B cell (primary cell): ENCODE data around the gene AMBRA1. TPM values are rescaled to one million over a fixed set of nuclear protein-coding genes. Genes with fewer than 3 reads are reported as not detected.

Source experiments
- ATAC-seq: fragments of 200-7000 bp; cut with Tn5 transposase; one replicate; pipeline ENCODE4 v1.10.0; 2021; ENCODE audit warnings: low read depth, mild to moderate bottlenecking, moderate number of reproducible peaks, moderate library complexity
- CTCF ChIA-PET: fragments of 350-600 bp; sonication (Branson Sonifier 250); formaldehyde crosslinking; loops from one replicate; lab custom pipeline; 2021; ENCODE audit warnings: antibody characterized with exemption, inconsistent platforms; lab: Charles Lee
- POLR2A ChIA-PET: fragments of 350-600 bp; sonication (Branson Sonifier 250); formaldehyde crosslinking; loops from one replicate; lab custom pipeline; 2021; ENCODE audit warnings: antibody characterized with exemption; lab: Charles Lee
- DNase-seq: peaks from one replicate; pipeline ENCODE4 v3.0.0; 2013
- H2AFZ ChIP-seq: 2 replicates; pipeline ENCODE4 v1.6.1; 2012; ENCODE audit warnings: mild to moderate bottlenecking, low read depth, low read length; ENCODE audit not compliant: insufficient read depth, poor library complexity, severe bottlenecking
- H3K27ac ChIP-seq, 2 donors: 1 replicate in 1 of 2; 2 replicates in 1 of 2; pipeline ENCODE4 v1.5.1; 2012 to 2013; ENCODE audit warnings: low read length in 2 of 2, mild to moderate bottlenecking in 2 of 2, moderate library complexity in 1 of 2
- H3K27me3 ChIP-seq, 4 experiments: fragments of 200-600 bp in 1 of 4; sonication (generic) in 1 of 4; replicated peaks in 1 of 4; 1 replicate in 2 of 4; 2 replicates in 2 of 4; pipeline versions ENCODE4 v1.6.1 to v1.7.0; 2013 to 2016; ENCODE audit warnings: low read length in 3 of 4, mild to moderate bottlenecking in 2 of 4, mixed read lengths in 1 of 4, moderate library complexity in 1 of 4; ENCODE audit not compliant: insufficient read depth in 4 of 4, control insufficient read depth in 3 of 4; ENCODE audit errors: control extremely low read depth in 1 of 4
- H3K36me3 ChIP-seq, 2 experiments: replicated peaks in 1 of 2; 1 replicate in 1 of 2; 2 replicates in 1 of 2; pipeline versions ENCODE4 v1.6.1 to v1.7.1; 2013; ENCODE audit warnings: low read length in 1 of 2; ENCODE audit not compliant: insufficient read depth in 2 of 2, control insufficient read depth in 1 of 2; ENCODE audit errors: control extremely low read depth in 1 of 2, extremely low read depth in 1 of 2
- H3K4me1 ChIP-seq, 2 donors: fragments of 200-600 bp in 1 of 2; sonication (generic) in 1 of 2; 1 replicate in 1 of 2; 2 replicates in 1 of 2; pipeline versions ENCODE4 v1.5.1 to v1.6.1; 2013 to 2017; ENCODE audit warnings: low read length in 2 of 2; ENCODE audit not compliant: control insufficient read depth in 2 of 2, insufficient read depth in 2 of 2
- H3K4me2 ChIP-seq: replicated peaks from 2 replicates; pipeline ENCODE3; 2012; ENCODE audit warnings: mild to moderate bottlenecking, low read depth, low read length; ENCODE audit not compliant: poor library complexity, severe bottlenecking
- H3K4me3 ChIP-seq, 5 experiments: fragments of 200-600 bp in 1 of 5; sonication (generic) in 1 of 5; 1 replicate in 3 of 5; 2 replicates in 2 of 5; pipeline versions ENCODE4 v1.5.1 to v1.7.0; 2011 to 2016; ENCODE audit warnings: low read length in 4 of 5, mild to moderate bottlenecking in 4 of 5, low read depth in 2 of 5, control low read depth in 1 of 5, moderate library complexity in 1 of 5; ENCODE audit not compliant: insufficient read depth in 1 of 5; ENCODE audit errors: control extremely low read depth in 1 of 5, extremely low read depth in 1 of 5
- H3K79me2 ChIP-seq: fragments of 200-600 bp; sonication (generic); one replicate; pipeline ENCODE4 v1.6.0; 2016; ENCODE audit warnings: low read length; ENCODE audit not compliant: control insufficient read depth, insufficient read depth
- H3K9ac ChIP-seq: fragments of 200-600 bp; sonication (generic); 2 replicates; pipeline ENCODE4 v1.6.1; 2017; ENCODE audit warnings: mild to moderate bottlenecking, low read length, moderate library complexity
- H3K9me3 ChIP-seq, 3 donors: one replicate each; pipeline versions ENCODE4 v1.6.1 to v1.7.1; 2013; ENCODE audit warnings: low read length in 2 of 3; ENCODE audit not compliant: control insufficient read depth in 2 of 3, insufficient read depth in 1 of 3; ENCODE audit errors: control extremely low read depth in 1 of 3
- H4K20me1 ChIP-seq: 2 replicates; pipeline ENCODE4 v1.6.0; 2012; ENCODE audit warnings: mild to moderate bottlenecking, low read length; ENCODE audit not compliant: insufficient read depth, control insufficient read depth, poor library complexity, severe bottlenecking
- H3K27ac Mint-ChIP-seq: one replicate; pipeline ENCODE4 v1.8.0; 2021; ENCODE audit warnings: mixed read lengths
- H3K27me3 Mint-ChIP-seq: one replicate; pipeline ENCODE4 v1.8.0; 2021; ENCODE audit warnings: mixed read lengths
- H3K4me1 Mint-ChIP-seq: one replicate; pipeline ENCODE4 v1.8.0; 2021; ENCODE audit warnings: mixed read lengths
- H3K4me3 Mint-ChIP-seq: one replicate; pipeline ENCODE4 v1.8.0; 2021; ENCODE audit warnings: mixed read lengths
- H3K9me3 Mint-ChIP-seq: one replicate; pipeline ENCODE4 v1.8.0; 2022; ENCODE audit warnings: mixed read lengths; ENCODE audit not compliant: insufficient read depth
- CTCF ChIP-seq: fragments of 200-600 bp; IDR thresholded peaks from one replicate; pipeline ENCODE4 v1.8.0; 2022; ENCODE audit warnings: antibody characterized with exemption, mild to moderate bottlenecking
- WGBS: methylation state at CpG from one replicate; pipeline ENCODE4 v1.1.5; 2013; ENCODE audit warnings: missing lambda C conversion rate; ENCODE audit not compliant: insufficient coverage; 5-methylcytosine and 5-hydroxymethylcytosine counted together
- intact Hi-C: fragments of 100-400 bp; cut with micrococcal nuclease; formaldehyde crosslinking; loops from one replicate; pipeline ENCODE4 v1.10.0; 2022
- polyA plus RNA-seq: library from polyadenylated mRNA; depleted of rRNA; stranded (reverse); fragments of >200 nt; gene quantifications from 2 replicates; pipeline ENCODE4 v1.2.3, GENCODE V29; 2012
- total RNA-seq, 2 donors: library from RNA; stranded (reverse); fragments of 120-200 nt in 1 of 2; gene quantifications; 1 replicate in 1 of 2; 2 replicates in 1 of 2; pipeline versions ENCODE4 v1.2.3 to v1.2.4, GENCODE V29; 2013 to 2022

AMBRA1 gene
- total and polyA plus RNA-seq, 2 donors (not counting 1 experiment from before 2014, with no cell fraction given): 13.8 to 36.1 TPM

- peaks cover 3 to 52% of the 10 kb centered on the region in 2 experiments for H3K36me3 ChIP-seq
Observed at GRCh38 chr11:46640036-46640788, 46.4 kb upstream of the AMBRA1 start.

More at GRCh38 chr11:46640036-46640788, 46.4 kb upstream of the AMBRA1 start:
- Histone ChIP-seq H3K27ac (no peak overlapping the region), H4K20me1 (peaks cover 15% of the 10 kb centered on the region), H3K27me3 (no peaks in the 10 kb centered on the region), H3K4me3 (no peak overlapping the region), H2AFZ (no peak overlapping the region), H3K4me1 (no peaks in the 10 kb centered on the region), H3K9me3 (peaks cover 0 to 3% (median 0%) of the 10 kb centered on the region in 3 donors), H3K4me2 (no peak overlapping the region), H3K79me2 (peaks cover 19% of the 10 kb centered on the region), H3K9ac (no peak overlapping the region)
- Mint-ChIP-seq H3K27me3 (no peaks in the 10 kb centered on the region), H3K9me3 (no peaks in the 10 kb centered on the region), H3K4me1 (peaks cover 2% of the 10 kb centered on the region), H3K27ac (no peak overlapping the region), H3K4me3 (no peak overlapping the region)
- WGBS: 85% methylated on average over 4 of the region's 6 CpGs
- POLR2A ChIA-PET: no interaction called here
- TF ChIP-seq CTCF: no peak
- no peak for ATAC-seq
- CTCF ChIA-PET: no interaction called here
- intact Hi-C loops: no loop called here
- DNase-seq: no peak
